GM12801 (cell line): ENCODE measurements around the gene LAGE3.

Source experiments
- TF ChIP-seq, protein P1 (sequence below): IDR thresholded peaks from one replicate; pipeline ENCODE4 v1.5.1; 2011; ENCODE audit warnings: control low read depth; ENCODE audit not compliant: insufficient read length; ENCODE audit errors: extremely low read depth

The LAGE3 gene

DNA sequence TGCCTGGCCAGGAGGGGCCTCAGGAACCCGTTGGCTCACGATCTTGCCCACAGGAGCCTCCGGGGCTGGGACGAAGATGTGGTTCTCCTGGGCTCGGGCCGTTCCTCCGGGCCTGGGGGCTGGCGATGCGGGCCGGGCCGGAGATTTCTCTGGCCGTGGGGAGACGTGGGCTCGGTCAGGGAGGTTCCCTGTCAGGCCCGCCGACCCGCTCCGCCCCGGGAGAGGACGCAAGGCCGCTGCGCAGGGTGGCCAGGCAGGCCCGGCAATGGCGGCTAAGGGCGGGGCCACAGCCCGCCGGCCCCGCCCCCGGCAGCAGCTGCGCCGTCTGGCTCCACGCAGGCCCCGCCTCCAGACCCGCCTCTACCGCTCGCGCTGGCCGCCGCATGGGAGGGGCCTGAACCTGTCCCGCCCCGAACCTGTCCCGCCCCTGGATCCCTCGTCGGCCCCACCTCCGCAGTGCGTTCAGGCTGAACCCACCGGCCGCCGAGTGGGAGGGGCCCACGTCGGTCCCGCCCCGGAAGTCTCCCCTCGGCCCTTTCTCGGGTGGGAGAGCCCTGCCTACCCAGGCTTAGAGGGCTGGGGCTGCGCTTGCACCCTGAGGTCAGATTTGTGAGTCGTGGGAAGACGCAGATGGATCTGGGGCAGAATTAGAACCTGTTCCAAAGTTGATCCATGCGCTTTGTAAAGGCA is 37.0 kb upstream of the LAGE3 start, which contains the start of gene FAM3A:
FAM3A (minus strand) TSS at position 267 of the 690 bp plus-strand sequence. CDS start 460 bp downstream, outside the sequence.
- TF ChIP-seq, protein P1, sequence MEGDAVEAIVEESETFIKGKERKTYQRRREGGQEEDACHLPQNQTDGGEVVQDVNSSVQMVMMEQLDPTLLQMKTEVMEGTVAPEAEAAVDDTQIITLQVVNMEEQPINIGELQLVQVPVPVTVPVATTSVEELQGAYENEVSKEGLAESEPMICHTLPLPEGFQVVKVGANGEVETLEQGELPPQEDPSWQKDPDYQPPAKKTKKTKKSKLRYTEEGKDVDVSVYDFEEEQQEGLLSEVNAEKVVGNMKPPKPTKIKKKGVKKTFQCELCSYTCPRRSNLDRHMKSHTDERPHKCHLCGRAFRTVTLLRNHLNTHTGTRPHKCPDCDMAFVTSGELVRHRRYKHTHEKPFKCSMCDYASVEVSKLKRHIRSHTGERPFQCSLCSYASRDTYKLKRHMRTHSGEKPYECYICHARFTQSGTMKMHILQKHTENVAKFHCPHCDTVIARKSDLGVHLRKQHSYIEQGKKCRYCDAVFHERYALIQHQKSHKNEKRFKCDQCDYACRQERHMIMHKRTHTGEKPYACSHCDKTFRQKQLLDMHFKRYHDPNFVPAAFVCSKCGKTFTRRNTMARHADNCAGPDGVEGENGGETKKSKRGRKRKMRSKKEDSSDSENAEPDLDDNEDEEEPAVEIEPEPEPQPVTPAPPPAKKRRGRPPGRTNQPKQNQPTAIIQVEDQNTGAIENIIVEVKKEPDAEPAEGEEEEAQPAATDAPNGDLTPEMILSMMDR = no peak

DNA sequence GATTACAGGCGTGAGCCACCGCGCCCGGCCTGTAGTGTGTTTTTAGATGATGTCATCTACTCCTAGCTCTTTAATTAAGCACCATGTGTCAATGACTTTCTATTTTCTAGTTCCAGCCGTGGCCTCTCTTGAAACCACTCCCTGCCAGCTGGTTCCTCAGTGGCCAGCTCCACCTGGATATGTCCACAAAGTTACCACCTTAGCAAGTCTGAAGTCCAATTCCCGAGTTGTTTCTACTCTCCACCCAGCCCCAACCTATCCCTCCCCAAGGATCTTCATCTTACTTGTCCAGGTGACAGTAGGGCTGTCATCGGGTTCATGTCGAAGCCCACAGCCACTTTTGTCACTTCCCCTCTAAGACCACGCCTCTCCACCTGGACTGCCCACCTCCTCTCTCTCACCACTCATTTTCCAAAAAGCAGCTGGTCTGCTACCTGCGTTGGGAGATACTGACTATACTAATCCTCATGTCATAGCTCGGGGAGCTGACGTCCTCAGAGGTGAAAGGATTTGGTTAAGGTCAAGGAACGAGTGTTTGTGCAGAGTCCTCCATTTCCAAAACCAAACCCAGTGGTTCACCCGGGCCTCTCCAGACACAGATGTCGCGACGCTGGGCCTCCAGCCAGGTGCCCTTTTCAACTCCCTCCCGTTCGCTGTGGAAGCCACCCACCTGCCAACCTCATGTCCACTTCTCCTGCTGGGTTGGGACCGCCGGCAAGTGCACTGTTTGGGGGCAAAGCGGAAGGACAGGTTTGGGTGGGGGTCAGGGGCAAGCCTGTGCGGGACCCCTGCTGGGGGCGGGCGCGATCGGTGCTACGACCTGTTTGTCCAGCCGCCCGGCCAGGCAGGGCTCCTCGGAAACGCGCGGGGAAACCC is 36.2 kb upstream of the LAGE3 start:
- TF ChIP-seq, protein P1 = no peak

DNA sequence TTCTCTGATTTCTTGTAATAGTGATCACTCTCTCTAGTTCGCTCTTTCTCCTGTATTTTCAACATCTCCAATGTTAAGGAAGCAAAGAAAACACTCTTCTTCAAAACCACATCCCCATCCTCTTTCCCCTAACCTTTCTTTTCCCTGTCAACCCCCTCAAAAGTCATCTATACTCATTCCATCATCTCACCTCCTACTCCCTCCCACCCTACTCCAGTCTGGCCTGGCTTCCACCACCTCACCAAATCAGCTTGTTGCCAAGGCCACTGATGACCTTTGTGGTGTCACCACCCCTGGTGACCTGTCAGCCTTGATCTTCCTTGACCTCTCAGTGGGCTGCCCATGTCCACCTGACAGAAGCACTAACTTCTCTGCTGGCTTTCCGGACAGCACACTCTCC is 34.6 kb upstream of the LAGE3 start:
- TF ChIP-seq, protein P1 = no peak

DNA sequence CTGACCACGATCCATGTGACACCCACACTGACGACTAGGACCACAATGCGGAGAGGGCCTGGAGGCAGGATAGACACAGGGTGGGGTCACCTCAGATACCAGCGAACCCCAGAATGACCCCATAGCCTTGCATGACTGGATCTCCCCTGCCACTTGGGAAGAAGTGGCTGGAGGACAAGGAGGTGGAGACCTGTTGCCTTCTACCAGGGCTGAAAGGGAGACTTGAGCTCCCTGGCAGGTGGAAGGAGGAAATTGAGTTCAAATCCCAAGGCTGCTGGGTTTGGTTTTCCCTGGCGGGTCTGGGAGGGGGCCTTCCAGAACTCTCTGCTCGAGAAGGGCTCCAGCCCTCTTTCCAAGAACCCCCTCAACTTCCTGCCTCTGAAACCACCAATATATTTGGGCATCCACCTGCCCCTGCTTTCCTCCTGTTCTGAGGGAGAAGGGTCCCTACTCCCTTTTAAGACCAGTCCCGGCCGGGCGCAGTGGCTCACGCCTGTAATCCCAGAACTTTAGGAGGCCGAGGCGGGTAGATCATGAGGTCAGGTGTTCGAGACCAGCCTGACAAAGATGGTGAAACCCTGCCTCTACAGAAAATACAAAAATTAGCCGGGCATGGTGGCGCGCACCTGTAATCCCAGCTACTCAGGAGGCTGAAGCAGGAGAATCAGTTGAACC is 33.9 kb upstream of the LAGE3 start:
- TF ChIP-seq, protein P1 = no peak

DNA sequence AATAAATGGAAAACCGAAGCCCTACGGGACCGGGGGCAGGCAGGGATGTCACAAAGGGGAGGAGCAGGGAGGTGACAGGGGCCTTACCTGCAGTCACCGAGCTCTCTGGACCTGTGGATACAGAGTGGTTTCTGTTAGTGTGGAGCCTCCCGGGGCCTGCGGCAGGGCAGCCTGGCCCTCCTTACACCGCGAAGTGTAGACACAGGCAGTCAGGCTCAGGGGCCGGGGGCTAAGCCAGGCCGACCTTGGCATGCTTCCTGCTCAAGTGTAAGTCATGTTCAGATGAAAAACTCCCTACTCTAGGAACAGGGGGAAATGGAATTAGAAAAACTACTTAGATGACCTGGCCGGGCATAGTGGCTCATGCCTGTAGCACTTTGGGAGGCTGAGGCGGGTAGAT is 32.7 kb upstream of the LAGE3 start:
- TF ChIP-seq, protein P1 = no peak

DNA sequence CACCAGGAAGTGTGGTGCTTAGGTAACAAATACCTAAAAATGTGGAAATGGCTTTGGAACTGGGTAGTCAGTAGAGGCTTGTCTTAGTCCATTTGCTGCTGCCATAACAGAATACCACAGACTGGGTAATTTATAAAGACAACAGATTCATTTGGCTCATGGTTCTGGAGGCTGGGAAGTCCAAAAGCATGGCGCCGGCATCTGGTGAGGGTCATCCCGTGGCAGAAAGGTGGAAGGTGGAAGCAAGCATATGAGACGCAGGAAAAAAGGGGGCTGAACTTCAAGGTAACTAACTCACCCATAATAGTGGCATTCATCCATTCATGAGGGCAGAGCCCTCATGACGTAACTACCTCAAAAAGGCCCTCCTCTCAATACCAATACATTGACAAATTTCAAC is 30.4 kb upstream of the LAGE3 start:
- TF ChIP-seq, protein P1 = no peak

DNA sequence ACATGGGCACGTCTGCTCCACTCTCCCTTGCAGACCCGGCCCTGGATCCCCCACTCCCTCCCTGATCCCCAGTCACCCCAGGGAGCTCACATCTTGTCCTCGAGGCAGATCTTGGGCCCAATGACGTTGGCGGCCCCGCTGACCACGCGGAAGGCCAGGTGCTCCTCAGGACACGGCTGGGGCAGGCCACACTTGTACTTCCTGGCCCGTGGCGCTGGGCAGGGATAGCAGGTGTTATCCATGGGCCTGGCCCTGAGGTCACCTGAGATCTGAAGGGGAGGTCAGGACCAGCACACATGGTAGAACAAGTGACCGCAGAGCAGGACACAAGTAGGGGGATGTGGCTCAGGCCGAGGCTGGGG is 29.3 kb upstream of the LAGE3 start:
- TF ChIP-seq, protein P1 = no peak
